HG02588 (cell line): ENCODE results near the gene IL3RA.
"Not testable (repeated sequence)": the region's sequence is repeated elsewhere in the genome, so short reads cannot be mapped to it uniquely, and the experiment has no call there.

Source experiments
- ATAC-seq: cut with Tn5 transposase; IDR thresholded peaks from one replicate; pipeline ENCODE4 v1.9.1; 2021; ENCODE audit warnings: mild to moderate bottlenecking, moderate library complexity; ENCODE audit not compliant: unreplicated experiment

IL3RA gene

DNA sequence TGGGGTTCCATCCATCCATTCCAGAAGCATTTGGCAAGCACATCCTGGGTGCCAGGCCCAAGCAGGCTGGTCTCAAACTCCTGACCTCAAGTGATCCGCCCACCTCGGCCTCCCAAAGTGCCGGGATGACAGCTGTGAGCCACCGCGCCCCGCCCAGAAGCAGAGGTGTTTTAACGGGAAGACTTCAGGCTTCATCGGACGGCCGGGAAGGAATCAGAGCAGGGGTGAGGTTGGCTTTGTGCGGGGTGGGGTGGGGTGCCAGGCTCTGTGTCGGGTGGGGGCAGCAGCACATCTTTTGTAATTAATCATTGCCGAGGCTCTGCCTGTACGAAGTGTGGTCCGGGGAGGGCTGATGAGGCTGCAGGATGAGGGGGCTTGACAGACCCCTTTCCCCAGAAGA lies 60.4 kb downstream of the IL3RA start:
- no peak for ATAC-seq

DNA sequence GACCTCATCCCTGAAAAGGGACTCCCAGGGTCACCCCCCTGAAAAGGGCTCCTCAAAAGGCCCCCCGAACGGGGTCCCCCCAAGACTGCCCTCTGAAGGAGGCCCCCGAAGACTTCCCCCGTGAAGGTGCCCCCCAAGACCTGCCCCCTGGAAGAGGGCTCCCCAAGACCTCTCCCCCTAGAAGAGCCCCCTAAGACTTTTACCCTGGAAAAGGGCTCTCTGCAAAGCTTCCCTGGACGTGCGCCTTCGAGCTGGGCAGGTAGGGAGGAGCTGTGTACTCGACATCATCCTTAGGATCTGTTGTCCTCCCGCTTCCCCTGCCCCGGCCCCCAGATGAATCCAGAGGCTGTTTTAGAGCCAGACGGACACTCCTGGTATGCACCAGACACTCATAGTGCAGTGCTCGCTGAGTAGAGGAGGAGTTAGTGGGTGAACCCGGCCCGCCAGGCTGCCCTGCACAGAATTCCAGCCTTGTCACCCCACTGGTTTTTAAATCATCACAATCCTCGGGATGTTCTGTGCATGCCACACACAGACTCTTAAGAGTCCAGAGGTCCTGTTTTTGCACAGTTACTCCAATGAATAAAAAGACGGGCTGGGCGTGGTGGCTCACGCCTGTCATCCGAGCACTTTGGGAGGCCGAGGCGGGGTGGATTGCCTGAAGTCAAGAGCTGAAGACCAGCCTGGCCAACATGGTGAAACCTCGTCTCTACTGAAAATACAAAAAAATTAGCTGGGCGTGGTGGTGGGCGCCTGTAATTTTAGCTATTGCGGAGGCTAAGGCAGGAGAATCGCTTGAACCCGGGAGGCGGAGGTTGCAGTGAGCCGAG lies 61.1 kb downstream of the IL3RA start:
- ATAC-seq: no peak

DNA sequence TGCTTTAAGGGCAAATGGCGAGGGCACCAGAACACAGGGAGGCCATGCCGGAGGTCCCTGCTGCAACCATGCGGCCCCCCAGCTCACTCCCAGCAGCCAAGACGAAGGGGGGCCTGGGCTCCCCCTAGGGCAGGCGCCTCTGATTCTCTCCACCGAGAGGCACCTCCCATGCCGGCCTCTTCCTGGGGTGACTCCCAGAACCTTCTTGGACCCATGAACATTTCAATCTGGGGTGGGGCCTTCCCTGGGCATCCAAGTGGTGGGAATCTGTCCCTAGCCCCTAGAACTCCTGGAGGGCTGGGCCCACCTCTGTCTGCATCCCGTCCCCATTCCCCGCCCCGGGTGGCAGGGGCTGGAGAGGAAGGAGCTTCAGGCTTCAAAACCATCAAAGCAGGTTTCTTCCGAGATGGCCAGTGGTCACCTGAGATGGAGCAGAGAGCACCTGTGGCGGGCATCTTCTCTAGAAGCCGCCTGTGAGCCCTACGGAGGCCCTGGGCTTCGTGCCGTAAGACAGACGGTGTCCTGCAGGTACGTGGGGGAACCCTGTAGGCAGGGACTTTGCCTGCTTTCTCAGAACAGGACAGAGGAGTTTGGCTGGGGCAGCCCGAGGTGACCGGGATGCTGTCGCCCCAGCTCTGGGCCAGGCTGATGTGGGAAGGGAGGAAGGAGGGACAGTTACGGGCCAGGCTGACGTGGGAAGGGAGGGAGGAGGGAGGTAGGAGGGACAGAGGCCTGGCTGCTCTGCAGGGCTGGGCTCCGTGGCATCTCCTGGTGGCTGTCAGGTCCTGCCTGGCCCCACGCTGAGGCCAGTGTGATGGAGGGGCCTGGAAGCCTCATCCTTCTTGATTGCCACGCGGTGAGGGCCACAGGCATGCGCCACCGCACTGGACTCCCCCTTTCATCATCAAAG lies 62.1 kb downstream of the IL3RA start:
- ATAC-seq: no peak

- no peak for ATAC-seq
Measured at GRCh38 chrX:1400049-1400448, 63.5 kb downstream of the IL3RA start.

DNA sequence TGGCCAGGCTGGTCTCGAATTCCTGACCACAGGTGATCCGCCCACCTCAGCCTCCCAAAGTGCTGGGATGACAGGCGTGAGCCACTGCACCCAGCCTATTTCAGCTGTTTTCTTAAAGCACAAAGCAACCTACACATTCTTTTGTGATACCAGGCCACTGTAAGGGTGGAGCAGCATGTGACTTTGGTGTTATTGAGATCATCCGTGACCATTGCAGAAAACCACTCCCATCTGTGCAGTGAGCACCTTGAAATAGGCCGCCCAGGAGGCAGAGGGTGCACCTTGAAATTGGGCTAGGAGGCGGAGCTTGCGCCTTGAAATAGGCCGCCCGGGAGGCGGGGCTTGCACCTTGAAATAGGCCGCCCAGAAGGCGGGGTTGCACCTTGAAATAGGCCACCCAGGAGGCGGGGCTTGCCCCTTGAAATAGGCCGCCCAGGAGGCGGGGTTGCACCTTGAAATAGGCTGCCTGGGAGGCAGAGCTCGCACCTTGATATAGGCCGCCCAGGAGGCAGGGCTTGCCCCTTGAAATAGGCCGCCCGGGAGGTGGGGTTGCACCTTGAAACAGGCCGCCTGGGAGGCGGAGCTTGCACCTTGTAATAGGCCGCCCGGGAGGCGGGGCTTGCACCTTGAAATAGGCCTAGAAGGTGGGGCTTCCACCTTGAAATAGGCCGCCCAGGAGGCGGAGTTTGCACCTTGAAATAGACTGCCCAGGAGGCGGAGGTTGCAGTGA lies 64.3 kb downstream of the IL3RA start:
- no peak for ATAC-seq

DNA sequence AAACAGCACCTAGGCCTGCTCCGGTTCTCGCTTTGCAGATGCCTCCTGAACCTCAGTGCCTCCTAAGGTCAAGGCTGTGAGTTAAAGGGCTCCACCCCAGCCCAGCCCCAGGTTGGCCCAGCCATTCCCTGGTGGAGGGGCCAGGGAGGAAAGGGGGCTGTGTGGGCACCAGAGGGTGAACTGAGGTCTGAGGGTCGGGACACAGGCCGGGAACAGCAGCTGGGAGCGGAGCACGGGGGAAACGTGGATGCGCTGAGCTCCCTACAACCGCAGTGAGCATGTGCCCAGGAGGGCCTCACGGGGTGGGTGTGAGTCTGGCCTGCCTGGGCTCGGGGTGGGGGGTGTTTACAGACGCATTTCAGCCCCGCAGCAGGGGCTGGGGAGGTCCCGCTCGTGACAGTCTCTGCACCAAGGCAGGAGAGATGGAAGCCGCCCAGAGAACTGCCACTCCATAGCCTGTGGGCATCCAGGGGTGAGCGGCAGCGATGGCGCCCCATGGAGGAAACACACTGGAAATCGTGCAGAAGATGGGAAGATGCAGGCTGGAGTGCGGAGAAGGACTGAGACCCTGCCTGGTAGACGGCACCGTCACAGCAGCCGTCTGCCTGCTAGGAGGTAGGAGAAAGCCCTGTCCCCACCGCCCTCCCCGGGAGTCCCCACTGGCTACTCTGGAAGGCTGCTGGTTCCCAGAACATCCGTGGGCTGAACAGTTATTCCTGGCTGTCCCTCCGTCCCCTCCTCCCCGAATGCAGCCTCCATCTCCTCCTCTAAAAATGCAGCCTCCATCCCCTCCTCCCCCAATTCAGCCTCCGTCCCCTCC lies 65.2 kb downstream of the IL3RA start:
- no peak for ATAC-seq

DNA sequence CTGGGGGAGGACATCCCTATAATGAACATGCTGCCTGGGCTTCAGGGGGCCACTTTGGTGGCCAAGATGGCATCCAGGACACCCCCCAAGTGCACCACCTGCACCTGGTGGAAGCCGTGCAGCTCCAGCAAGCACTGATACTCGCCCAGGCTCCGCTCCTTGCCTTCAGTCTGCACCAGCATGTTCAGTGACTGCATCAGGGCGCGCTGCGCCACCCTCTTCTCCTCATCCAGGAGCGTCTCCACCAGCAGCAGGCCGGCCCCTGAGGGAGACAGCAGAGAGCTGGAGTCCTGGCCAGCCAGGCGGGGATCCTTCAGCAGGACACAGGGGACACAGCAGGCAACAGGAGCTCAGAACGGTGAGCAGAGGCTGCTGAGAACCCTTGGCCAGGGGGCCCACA lies 66.6 kb downstream of the IL3RA start:
- no peak for ATAC-seq

GRCh38 chrX:1403867-1404266 lies 67.3 kb downstream of the IL3RA start:
- ATAC-seq: not testable (repeated sequence)

- ATAC-seq: not testable (repeated sequence)
Measured at GRCh38 chrX:1405769-1406168, 69.2 kb downstream of the IL3RA start.

- ATAC-seq: no peak
Measured at GRCh38 chrX:1407035-1407434, 70.5 kb downstream of the IL3RA start.

DNA sequence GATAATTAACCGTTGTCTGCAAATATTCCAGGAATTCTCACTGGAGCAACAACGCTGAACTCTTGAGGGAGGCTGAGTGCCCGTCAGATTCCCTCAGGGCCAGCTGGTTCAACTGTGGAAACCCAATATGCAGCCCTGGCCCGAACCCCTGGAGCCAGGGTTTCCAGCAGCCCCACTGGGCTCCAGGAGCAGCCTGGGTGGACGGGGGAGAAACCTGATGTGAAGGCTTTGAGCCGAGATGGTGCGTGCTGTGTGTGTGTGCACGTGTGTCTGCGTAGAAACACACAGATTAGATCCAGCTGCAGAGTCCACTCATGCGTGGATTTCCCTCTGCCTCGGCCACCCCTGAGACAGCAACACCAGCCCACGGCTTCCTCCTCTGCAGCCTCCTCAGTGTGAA lies 74.7 kb downstream of the IL3RA start:
- ATAC-seq: no peak

GRCh38 chrX:1412551-1413161 lies 76.1 kb downstream of the IL3RA start:
- no peak for ATAC-seq

GRCh38 chrX:1416327-1416784 lies 79.8 kb downstream of the IL3RA start:
- no peak for ATAC-seq

DNA sequence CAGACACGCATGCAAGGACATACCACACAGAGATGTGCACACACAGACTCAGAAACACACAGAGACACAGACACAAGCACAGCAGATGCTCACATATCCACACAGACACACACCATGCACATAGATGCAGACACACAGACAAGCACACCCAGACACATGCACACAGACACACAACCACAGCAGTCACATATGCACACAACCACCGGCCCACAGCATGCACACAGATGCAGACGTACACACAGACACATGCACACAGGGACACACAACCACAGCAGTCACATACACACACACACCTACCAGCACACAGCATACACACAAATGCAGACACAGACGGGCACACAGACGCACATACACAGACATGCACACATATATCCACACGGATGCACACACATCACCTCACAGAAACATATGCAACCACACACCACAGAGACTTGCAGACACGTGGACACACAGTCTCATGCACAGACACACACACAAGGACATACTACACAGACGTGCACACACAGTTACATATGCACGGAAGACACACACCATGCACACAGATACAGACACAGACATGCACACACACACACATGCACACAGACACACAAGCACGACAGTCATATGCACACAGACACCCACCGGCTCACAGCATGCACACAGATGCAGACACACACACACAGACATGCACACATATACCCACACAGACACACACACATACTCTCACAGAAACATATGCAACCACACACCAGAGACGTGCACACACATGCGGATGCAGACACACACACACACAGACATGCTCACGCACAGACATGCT lies 80.6 kb downstream of the IL3RA start:
- no peak for ATAC-seq

DNA sequence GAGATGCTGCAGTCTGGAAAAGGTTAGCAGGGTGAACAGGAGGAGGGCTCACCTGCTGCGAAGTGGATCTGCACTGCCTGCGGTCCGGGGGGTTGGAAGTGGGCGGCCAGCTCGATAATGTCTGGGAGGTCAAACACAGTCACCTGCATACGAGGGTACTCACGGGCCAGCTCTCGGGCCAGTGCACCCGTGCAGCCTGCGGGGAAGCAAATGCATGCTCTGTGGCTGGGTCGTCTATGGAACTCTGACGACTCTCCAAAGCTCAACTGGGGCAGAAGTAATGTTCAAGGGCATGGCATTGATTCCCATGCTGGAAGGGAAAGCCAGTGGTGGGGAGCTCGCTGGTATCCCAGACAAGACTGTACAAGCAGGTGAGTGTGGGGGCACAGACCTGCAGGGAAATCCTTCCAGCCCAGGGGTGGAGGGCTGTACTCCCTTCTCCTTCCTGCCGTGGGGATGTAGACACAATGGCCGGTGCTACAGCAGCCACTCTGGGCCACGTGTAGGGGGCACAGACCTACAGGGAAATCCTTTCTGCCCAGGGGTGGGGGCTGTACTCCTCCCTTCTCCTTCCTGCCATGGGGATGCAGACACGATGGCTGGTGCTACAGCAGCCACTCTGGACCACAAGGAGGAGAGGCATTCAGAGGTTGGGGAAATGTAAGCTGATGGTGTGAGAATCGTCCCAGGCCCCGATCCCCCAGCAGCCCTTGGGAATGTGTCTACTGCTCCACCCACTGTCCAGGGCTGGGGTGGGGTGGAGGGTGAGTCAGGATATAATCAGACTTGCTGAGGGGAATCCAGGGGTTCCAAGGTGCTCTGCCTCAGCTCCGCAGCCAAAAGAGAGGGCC lies 81.6 kb downstream of the IL3RA start:
- ATAC-seq: no peak

GRCh38 chrX:1418901-1419544 lies 82.4 kb downstream of the IL3RA start:
- no peak for ATAC-seq

GRCh38 chrX:1419545-1420355 lies 83.2 kb downstream of the IL3RA start:
- ATAC-seq: no peak
